H1 (cell line): ENCODE results near the gene TAF6. TPM values are rescaled to one million over a fixed set of nuclear protein-coding genes. Genes with fewer than 3 reads are reported as not detected.
A peak's percentile ranks its signal among the peaks of the same experiment; 100 is the strongest.

Source experiments
- CTCF ChIA-PET: fragments of 300-600 bp; sonication (Branson Sonifier 250); formaldehyde crosslinking; loops from one replicate; lab custom pipeline; 2021; ENCODE audit not compliant: partially characterized antibody; lab: Charles Lee
- POLR2A ChIA-PET: fragments of 300-600 bp; sonication (Branson Sonifier 250); formaldehyde crosslinking; loops from one replicate; lab custom pipeline; 2021; ENCODE audit warnings: inconsistent platforms; ENCODE audit not compliant: partially characterized antibody; lab: Charles Lee
- DNase-seq, 2 experiments: peaks; one replicate each; pipeline versions ENCODE4 v3.0.0 to v3.0.0-alpha.2; 2010 to 2022; ENCODE audit warnings: low spot score in 2 of 2, low read depth in 1 of 2, mixed read lengths in 1 of 2
- FAIRE-seq: peaks from 2 replicates; lab custom pipeline; 2011; peaks lifted over from hg19 to GRCh38; lab: Jason Lieb, UNC
- H2AFZ ChIP-seq: 2 replicates; pipeline ENCODE4 v1.8.1; 2012; ENCODE audit warnings: low read length, inconsistent platforms
- H2AK5ac ChIP-seq: 2 replicates; pipeline ENCODE4 v1.6.1; 2013; ENCODE audit warnings: low read depth, low read length
- H2BK120ac ChIP-seq: replicated peaks from 2 replicates; pipeline ENCODE3; 2013; ENCODE audit warnings: low read depth, low read length, inconsistent platforms
- H2BK12ac ChIP-seq: 2 replicates; pipeline ENCODE4 v1.6.1; 2013; ENCODE audit warnings: low read depth, low read length
- H2BK15ac ChIP-seq: 2 replicates; pipeline ENCODE4 v1.6.1; 2013; ENCODE audit warnings: low read length
- H2BK20ac ChIP-seq: 2 replicates; pipeline ENCODE4 v1.6.1; 2013; ENCODE audit warnings: low read length
- H2BK5ac ChIP-seq: 2 replicates; pipeline ENCODE4 v1.6.1; 2013; ENCODE audit warnings: low read depth, low read length
- H3K14ac ChIP-seq: 2 replicates; pipeline ENCODE4 v1.6.1; 2013; ENCODE audit warnings: inconsistent platforms; ENCODE audit not compliant: insufficient read length
- H3K18ac ChIP-seq: 2 replicates; pipeline ENCODE4 v1.6.1; 2013; ENCODE audit warnings: low read length; ENCODE audit errors: extremely low read depth
- H3K23ac ChIP-seq: 2 replicates; pipeline ENCODE4 v1.6.1; 2013; ENCODE audit warnings: inconsistent platforms; ENCODE audit not compliant: insufficient read length
- H3K23me2 ChIP-seq: 2 replicates; pipeline ENCODE4 v1.6.1; 2013; ENCODE audit warnings: low read depth, low read length
- H3K27ac ChIP-seq: 2 replicates; pipeline ENCODE4 v1.6.1; 2011; ENCODE audit warnings: low read depth, low read length, inconsistent platforms
- H3K27me3 ChIP-seq, 4 experiments: replicated peaks in 1 of 4; 1 replicate in 1 of 4; 2 replicates in 3 of 4; pipeline versions ENCODE4 v1.6.1 to v1.8.1; 2011 to 2013; ENCODE audit warnings: low read length in 3 of 4, mild to moderate bottlenecking in 3 of 4, inconsistent platforms in 2 of 4, mixed read lengths in 2 of 4, moderate library complexity in 1 of 4; ENCODE audit not compliant: control insufficient read depth in 3 of 4, insufficient read depth in 3 of 4; ENCODE audit errors: extremely low read depth in 1 of 4
- H3K36me3 ChIP-seq, 4 experiments: 2 replicates each; pipeline versions ENCODE4 v1.6.1 to v1.8.1; 2011 to 2013; ENCODE audit warnings: mild to moderate bottlenecking in 4 of 4, low read length in 3 of 4, moderate library complexity in 2 of 4, control low read depth in 1 of 4, inconsistent platforms in 1 of 4; ENCODE audit not compliant: insufficient read depth in 4 of 4, control insufficient read depth in 2 of 4
- H3K4ac ChIP-seq: replicated peaks from 2 replicates; pipeline ENCODE3; 2013; ENCODE audit warnings: low read length, low read depth, mixed read lengths, inconsistent platforms; ENCODE audit not compliant: insufficient read length
- H3K4me1 ChIP-seq, 4 experiments: replicated peaks in 1 of 4; 1 replicate in 1 of 4; 2 replicates in 3 of 4; pipeline versions ENCODE4 v1.6.1 to v1.8.1; 2011 to 2013; ENCODE audit warnings: low read length in 3 of 4, inconsistent platforms in 2 of 4, mixed read lengths in 1 of 4; ENCODE audit not compliant: insufficient read depth in 4 of 4, control insufficient read depth in 3 of 4
- H3K4me2 ChIP-seq, 2 experiments: 2 replicates each; pipeline versions ENCODE4 v1.6.1 to v1.8.1; 2011 to 2013; ENCODE audit warnings: low read depth in 2 of 2, low read length in 2 of 2, control low read depth in 1 of 2, inconsistent platforms in 1 of 2, mild to moderate bottlenecking in 1 of 2; ENCODE audit not compliant: insufficient read depth in 1 of 2
- H3K4me3 ChIP-seq, 4 experiments: fragments of 200-600, 300-600 bp in 1 of 4; sonication (generic), shearing (Covaris generic), sonication (Bioruptor Twin) in 1 of 4; 2 replicates each; pipeline versions ENCODE4 v1.5.1 to v1.8.1; 2011 to 2016; ENCODE audit warnings: low read length in 4 of 4, low read depth in 3 of 4, control low read depth in 2 of 4, inconsistent platforms in 2 of 4, mild to moderate bottlenecking in 2 of 4, mixed read lengths in 1 of 4, moderate library complexity in 1 of 4; ENCODE audit not compliant: insufficient read depth in 2 of 4; ENCODE audit errors: extremely low read depth in 1 of 4
- H3K56ac ChIP-seq: replicated peaks from 2 replicates; pipeline ENCODE3; 2013; ENCODE audit warnings: low read depth, mild to moderate bottlenecking, mixed read lengths, low read length, inconsistent platforms; ENCODE audit not compliant: insufficient read length
- H3K79me1 ChIP-seq: 2 replicates; pipeline ENCODE4 v1.6.1; 2013; ENCODE audit warnings: low read depth, low read length, control low read depth
- H3K79me2 ChIP-seq, 2 experiments: 2 replicates each; pipeline versions ENCODE4 v1.6.1 to v1.8.1; 2012 to 2013; ENCODE audit warnings: low read length in 2 of 2, mild to moderate bottlenecking in 2 of 2, inconsistent platforms in 1 of 2; ENCODE audit not compliant: insufficient read depth in 2 of 2, control insufficient read depth in 1 of 2
- H3K9ac ChIP-seq, 4 experiments: replicated peaks in 1 of 4; 1 replicate in 1 of 4; 2 replicates in 3 of 4; pipeline versions ENCODE4 v1.6.1 to v1.8.1; 2011 to 2013; ENCODE audit warnings: low read depth in 3 of 4, low read length in 3 of 4, control low read depth in 2 of 4, mild to moderate bottlenecking in 2 of 4, moderate library complexity in 2 of 4, inconsistent platforms in 1 of 4; ENCODE audit errors: extremely low read depth in 1 of 4
- H3K9me3 ChIP-seq, 2 experiments: 2 replicates each; pipeline versions ENCODE4 v1.6.1 to v1.8.1; 2012 to 2013; ENCODE audit warnings: mild to moderate bottlenecking in 2 of 2, moderate library complexity in 2 of 2, control low read depth in 1 of 2, inconsistent platforms in 1 of 2, low read depth in 1 of 2, low read length in 1 of 2, mixed read lengths in 1 of 2; ENCODE audit not compliant: insufficient read depth in 2 of 2
- H4K20me1 ChIP-seq, 2 experiments: replicated peaks in 1 of 2; 2 replicates each; pipeline versions ENCODE3 to v1.8.1; 2011 to 2013; ENCODE audit warnings: inconsistent platforms in 2 of 2, low read length in 2 of 2, mild to moderate bottlenecking in 1 of 2; ENCODE audit not compliant: insufficient read depth in 2 of 2, control insufficient read depth in 1 of 2
- H4K5ac ChIP-seq: 2 replicates; pipeline ENCODE4 v1.6.1; 2013; ENCODE audit warnings: low read length, low read depth, mixed read lengths, inconsistent platforms; ENCODE audit not compliant: insufficient read length
- H4K8ac ChIP-seq: 2 replicates; pipeline ENCODE4 v1.8.0; 2013; ENCODE audit warnings: mild to moderate bottlenecking, moderate library complexity, low read length, inconsistent platforms; ENCODE audit not compliant: insufficient read depth; ENCODE audit errors: extremely low read depth
- H4K91ac ChIP-seq: replicated peaks from 2 replicates; pipeline ENCODE3; 2013; ENCODE audit warnings: low read length, mixed read lengths, inconsistent platforms; ENCODE audit not compliant: insufficient read length
- ATF3 ChIP-seq: IDR thresholded peaks from 2 replicates; pipeline ENCODE4 v1.6.1; 2011; ENCODE audit warnings: low read depth, mild to moderate bottlenecking, low read length; ENCODE audit not compliant: insufficient read depth
- BACH1 ChIP-seq: IDR thresholded peaks from 2 replicates; pipeline ENCODE4 v1.6.1; 2012; ENCODE audit warnings: low read length, improper control_type of control experiment
- CEBPB ChIP-seq: IDR thresholded peaks from 2 replicates; pipeline ENCODE4 v1.6.1; 2012; ENCODE audit warnings: low read depth, low read length
- FOSL1 ChIP-seq: IDR thresholded peaks from 2 replicates; pipeline ENCODE4 v1.6.1; 2011; ENCODE audit warnings: mild to moderate bottlenecking, low read depth, low read length, moderate library complexity; ENCODE audit not compliant: insufficient read depth
- HDAC2 ChIP-seq, 2 experiments: fragments of 300-600 bp in 1 of 2; sonication (generic) in 1 of 2; IDR thresholded peaks; 2 replicates each; pipeline ENCODE4 v1.6.1; 2011 to 2012; ENCODE audit warnings: low read depth in 2 of 2, low read length in 2 of 2, mild to moderate bottlenecking in 2 of 2, moderate library complexity in 2 of 2, borderline replicate concordance in 1 of 2, inconsistent platforms in 1 of 2
- HDAC6 ChIP-seq: IDR thresholded peaks from one replicate; pipeline ENCODE4 v1.7.1; 2012; ENCODE audit warnings: low read depth, mild to moderate bottlenecking, inconsistent platforms, low read length, moderate library complexity
- MAFK ChIP-seq: IDR thresholded peaks from 2 replicates; pipeline ENCODE4 v1.6.1; 2012; ENCODE audit warnings: low read depth, mild to moderate bottlenecking, improper control_type of control experiment, low read length
- POLR2AphosphoS5 ChIP-seq: IDR thresholded peaks from 2 replicates; pipeline ENCODE4 v1.6.1; 2011; ENCODE audit warnings: low read depth, low read length
- RNF2 ChIP-seq: fragments of 200-900, 300-1000 bp; sonication (generic); IDR thresholded peaks from 2 replicates; pipeline ENCODE4 v1.7.1; 2016; ENCODE audit warnings: borderline replicate concordance, low read depth, mild to moderate bottlenecking, antibody characterized with exemption, low read length; ENCODE audit not compliant: poor library complexity, severe bottlenecking; ENCODE audit errors: missing control alignments
- SAP30 ChIP-seq: fragments of 300-600 bp; sonication (generic); IDR thresholded peaks from 2 replicates; pipeline ENCODE4 v1.7.1; 2012; ENCODE audit warnings: low read length, moderate library complexity, mild to moderate bottlenecking, inconsistent platforms; ENCODE audit not compliant: insufficient read depth, insufficient replicate concordance
- SP4 ChIP-seq: IDR thresholded peaks from 2 replicates; pipeline ENCODE4 v1.6.1; 2012; ENCODE audit warnings: low read length, inconsistent platforms
- TBP ChIP-seq: IDR thresholded peaks from 2 replicates; pipeline ENCODE4 v1.6.1; 2011; ENCODE audit warnings: low read depth, low read length, improper control_type of control experiment
- YY1 ChIP-seq: IDR thresholded peaks from 2 replicates; pipeline ENCODE4 v1.6.1; 2011; ENCODE audit warnings: low read depth, mild to moderate bottlenecking, low read length
- WGBS, 2 experiments: shearing (Covaris generic) in 1 of 2; methylation state at CpG; one replicate each; pipeline versions ENCODE4 v1.1.6 to v1.1.7; 2013 to 2015; ENCODE audit warnings: low lambda C conversion rate in 2 of 2, mixed read lengths in 2 of 2, inconsistent platforms in 1 of 2, low coverage in 1 of 2, missing lambda C conversion rate in 1 of 2; ENCODE audit not compliant: insufficient replicate concordance in 2 of 2, insufficient coverage in 1 of 2, insufficient read length in 1 of 2; ENCODE audit errors: extremely low coverage in 1 of 2, missing lambda C conversion rate in 1 of 2; 5-methylcytosine and 5-hydroxymethylcytosine counted together
- polyA plus RNA-seq, 7 experiments: library from polyadenylated mRNA; depleted of rRNA in 3 of 7; stranded (reverse) in 5 of 7; unstranded in 2 of 7; fragments of >200 nt in 5 of 7; fragments of 200-250 nt in 2 of 7; gene quantifications; 1 replicate in 5 of 7; 2 replicates in 1 of 7; 4 replicates in 1 of 7; pipeline versions ENCODE4 v1.2.1 to v1.2.3, GENCODE V29; 2011 to 2013; ENCODE audit warnings: missing spikeins in 2 of 7, mixed read lengths in 2 of 7
- total RNA-seq: library from RNA; stranded (reverse); fragmentation: NEBNext Ultra II Directional; extraction: Animal tissue kit (Norgen Biotek cat#: 25700); gene quantifications from 2 replicates; pipeline ENCODE4 v1.2.1, GENCODE V29; 2021

The TAF6 gene
- total and polyA plus RNA-seq, 2 of the 8 experiments (the other 6 are each of a cell fraction or from before 2014, with no cell fraction given) = 66.7 to 101 TPM

DNA sequence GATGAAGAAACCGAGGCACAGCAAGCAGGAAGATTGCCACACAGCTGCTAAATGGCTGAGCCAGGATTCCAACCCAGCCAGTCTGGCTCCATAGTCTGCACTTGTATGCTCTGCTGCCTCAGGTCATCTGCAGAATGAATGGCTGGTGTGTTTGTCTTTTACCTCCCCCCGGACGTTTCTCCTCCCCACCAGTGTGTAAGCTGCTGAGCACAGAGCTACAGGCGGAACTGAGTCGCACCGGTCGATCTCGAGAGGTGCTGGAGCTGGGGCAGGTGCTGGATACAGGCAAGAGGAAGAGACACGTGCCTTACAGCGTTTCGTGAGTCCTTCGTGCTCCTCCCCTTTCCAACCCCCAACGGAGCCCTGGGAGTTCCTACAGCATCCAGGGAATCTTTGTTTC is 2.9 kb upstream of the TAF6 start:
- Histone ChIP-seq H3K79me2 (peaks cover 0 to 6% of the 10 kb centered on the region in 2 experiments; a peak in 1 of 4 replicates), H3K4me2 (no peak overlapping the region), H3K4ac (no peak overlapping the region), H3K79me1 (0 out of 2 replicates have a peak, but pooled peaks cover 2% of the 10 kb centered on the region), H4K91ac (no peak overlapping the region), H2BK15ac (no peak overlapping the region), H2BK20ac (no peak overlapping the region), H3K56ac (no peak overlapping the region), H3K9me3 (no peaks in the 10 kb centered on the region), H3K4me3 (no peak overlapping the region), H3K27me3 (no peaks in the 10 kb centered on the region), H2AK5ac (no peak overlapping the region), H3K36me3 (no peaks in the 10 kb centered on the region), H3K14ac (no peak overlapping the region), H2BK120ac (no peak overlapping the region), H3K23me2 (peaks cover 8% of the 10 kb centered on the region), H2AFZ (no peak overlapping the region), H4K5ac (no peak overlapping the region), H2BK12ac (no peak overlapping the region), H3K18ac (no peak overlapping the region), H2BK5ac (0 out of 2 replicates have a peak overlapping the region, but pooled peaks have one; percentile 35), H3K27ac (no peak overlapping the region), H3K23ac (no peak overlapping the region), H4K8ac (no peak overlapping the region), H4K20me1 (no peaks in the 10 kb centered on the region), H3K9ac (no peak overlapping the region; a peak in 2 of 7 replicates), H3K4me1 (peaks cover 0 to 5% (median 1%) of the 10 kb centered on the region in 4 experiments; a peak in 4 of 7 replicates)
- 81% methylated on average over 10 of the region's 13 CpGs; no CpG with 5 or more reads in 1 of the 2 experiments for WGBS, 2 experiments
- ChIA-PET POLR2A (interaction anchor here (0.8 to 19.1 kb wide), 5 partner anchors 10 to 66 kb away, joined by 3 to 414 read pairs (median 8); partner anchors contain the start of genes AP4M1 and MCM7), CTCF (interaction anchor here (0.6 to 5.3 kb wide), 6 partner anchors 8 to 490 kb away, joined by 3 to 24 read pairs (median 4); no protein-coding TSS in a partner anchor)
- no peak for DNase-seq
- TF ChIP-seq POLR2AphosphoS5 = no peak
- no peak for TF ChIP-seq FOSL1
- no peak for TF ChIP-seq BACH1
- TF ChIP-seq MAFK = no peak
- no peak for TF ChIP-seq RNF2
- no peak for TF ChIP-seq TBP
- no peak for TF ChIP-seq ATF3
- TF ChIP-seq YY1 = no peak
- TF ChIP-seq SP4 = no peak
- TF ChIP-seq HDAC2 (IDR thresholded peaks at IDR 0.05; ENCODE audit: borderline replicate concordance in 1 of 2, low read depth in 2 of 2, low read length in 2 of 2) = no peak
- no peak for TF ChIP-seq SAP30
- no peak for TF ChIP-seq HDAC6
- no peak for TF ChIP-seq CEBPB
- FAIRE-seq = no peak
